Esophagus muscularis mucosa (tissue), 3 donors: ENCODE results near the gene NME8.

Experiments used
- POLR2AphosphoS5 ChIP-seq, 2 donors: sonication (generic); formaldehyde crosslinking; IDR thresholded peaks; one replicate each; pipeline ENCODE4 v1.6.1; 2017; ENCODE audit warnings: antibody characterized with exemption in 2 of 2
- TF ChIP-seq, protein P1 (sequence below), 3 experiments: fragments of 200-600 bp in 2 of 3; fragments of 450-650 bp in 1 of 3; sonication (generic) in 2 of 3; IDR thresholded peaks; one replicate each; pipeline ENCODE4 v1.5.1; 2017 to 2019; ENCODE audit warnings: antibody characterized with exemption in 3 of 3, mild to moderate bottlenecking in 2 of 3, moderate library complexity in 1 of 3

DNA sequence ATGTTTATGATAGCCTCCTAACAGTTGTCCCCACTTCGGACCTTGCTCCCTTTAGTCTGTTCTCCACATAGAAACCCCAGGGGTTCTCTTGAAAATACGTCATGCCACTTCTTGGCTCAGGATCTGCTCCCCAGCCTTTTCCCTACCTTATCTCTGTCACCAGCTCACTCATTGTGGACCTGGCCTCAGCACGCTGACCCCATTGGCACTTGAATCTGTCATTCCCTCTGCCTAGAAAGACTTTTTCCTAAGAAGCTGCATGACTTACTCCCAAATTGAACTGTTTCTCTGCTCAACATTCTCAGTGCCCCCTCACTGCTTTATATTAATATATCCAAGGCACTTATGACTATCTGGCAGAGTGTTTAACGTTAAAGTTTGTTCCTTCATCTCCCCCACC is 80.5 kb downstream of the NME8 start:
- no peak for TF ChIP-seq POLR2AphosphoS5 (IDR thresholded peaks at IDR 0.05)
- TF ChIP-seq, protein P1, sequence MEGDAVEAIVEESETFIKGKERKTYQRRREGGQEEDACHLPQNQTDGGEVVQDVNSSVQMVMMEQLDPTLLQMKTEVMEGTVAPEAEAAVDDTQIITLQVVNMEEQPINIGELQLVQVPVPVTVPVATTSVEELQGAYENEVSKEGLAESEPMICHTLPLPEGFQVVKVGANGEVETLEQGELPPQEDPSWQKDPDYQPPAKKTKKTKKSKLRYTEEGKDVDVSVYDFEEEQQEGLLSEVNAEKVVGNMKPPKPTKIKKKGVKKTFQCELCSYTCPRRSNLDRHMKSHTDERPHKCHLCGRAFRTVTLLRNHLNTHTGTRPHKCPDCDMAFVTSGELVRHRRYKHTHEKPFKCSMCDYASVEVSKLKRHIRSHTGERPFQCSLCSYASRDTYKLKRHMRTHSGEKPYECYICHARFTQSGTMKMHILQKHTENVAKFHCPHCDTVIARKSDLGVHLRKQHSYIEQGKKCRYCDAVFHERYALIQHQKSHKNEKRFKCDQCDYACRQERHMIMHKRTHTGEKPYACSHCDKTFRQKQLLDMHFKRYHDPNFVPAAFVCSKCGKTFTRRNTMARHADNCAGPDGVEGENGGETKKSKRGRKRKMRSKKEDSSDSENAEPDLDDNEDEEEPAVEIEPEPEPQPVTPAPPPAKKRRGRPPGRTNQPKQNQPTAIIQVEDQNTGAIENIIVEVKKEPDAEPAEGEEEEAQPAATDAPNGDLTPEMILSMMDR (IDR thresholded peaks at IDR 0.05), result no peak
